Measurements from ENCODE around the gene CES3.
A peak's percentile ranks its signal among the peaks of the same experiment; 100 is the strongest.
"Not testable (repeated sequence)": the region's sequence is repeated elsewhere in the genome, so short reads cannot be mapped to it uniquely, and the experiment has no call there.

Gene CES3

DNA sequence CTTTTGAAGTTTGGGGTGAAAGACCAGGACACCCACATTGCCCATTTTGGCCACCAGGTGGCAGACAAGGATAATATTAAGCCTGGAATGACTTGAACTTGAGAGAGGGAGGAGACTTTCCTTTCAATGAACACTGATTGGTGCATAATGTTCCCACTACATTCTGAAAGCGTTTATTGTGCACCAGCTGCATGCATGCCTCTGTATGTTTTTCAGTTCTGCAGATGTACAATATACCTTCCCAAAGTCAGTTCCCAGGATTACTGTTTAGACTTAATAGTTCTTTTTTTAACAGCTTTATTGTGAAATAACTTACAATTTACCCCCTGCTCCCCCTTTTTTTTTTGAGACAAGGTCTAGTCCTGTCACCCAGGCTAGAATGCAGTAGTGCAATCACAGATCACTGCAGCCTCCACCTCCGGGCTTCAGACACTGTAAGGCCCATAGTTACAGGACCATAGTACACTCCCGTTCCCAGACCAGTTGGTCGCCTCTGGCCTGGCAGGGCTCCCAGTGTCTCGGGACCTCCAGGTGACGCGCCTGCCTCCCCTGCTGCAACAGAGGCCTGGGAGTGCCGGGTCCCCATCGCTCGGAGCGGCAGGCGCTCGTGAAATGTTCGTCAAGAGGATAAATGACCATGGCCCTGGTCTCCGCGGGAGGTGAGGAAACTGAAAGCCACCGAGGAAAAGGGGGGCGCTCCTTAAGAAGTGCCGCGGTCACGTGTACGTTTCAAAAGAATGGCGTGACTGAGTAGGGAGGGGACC is 13.6 kb upstream of the CES3 start:
- peak; percentile 84 for DNase-seq

DNA sequence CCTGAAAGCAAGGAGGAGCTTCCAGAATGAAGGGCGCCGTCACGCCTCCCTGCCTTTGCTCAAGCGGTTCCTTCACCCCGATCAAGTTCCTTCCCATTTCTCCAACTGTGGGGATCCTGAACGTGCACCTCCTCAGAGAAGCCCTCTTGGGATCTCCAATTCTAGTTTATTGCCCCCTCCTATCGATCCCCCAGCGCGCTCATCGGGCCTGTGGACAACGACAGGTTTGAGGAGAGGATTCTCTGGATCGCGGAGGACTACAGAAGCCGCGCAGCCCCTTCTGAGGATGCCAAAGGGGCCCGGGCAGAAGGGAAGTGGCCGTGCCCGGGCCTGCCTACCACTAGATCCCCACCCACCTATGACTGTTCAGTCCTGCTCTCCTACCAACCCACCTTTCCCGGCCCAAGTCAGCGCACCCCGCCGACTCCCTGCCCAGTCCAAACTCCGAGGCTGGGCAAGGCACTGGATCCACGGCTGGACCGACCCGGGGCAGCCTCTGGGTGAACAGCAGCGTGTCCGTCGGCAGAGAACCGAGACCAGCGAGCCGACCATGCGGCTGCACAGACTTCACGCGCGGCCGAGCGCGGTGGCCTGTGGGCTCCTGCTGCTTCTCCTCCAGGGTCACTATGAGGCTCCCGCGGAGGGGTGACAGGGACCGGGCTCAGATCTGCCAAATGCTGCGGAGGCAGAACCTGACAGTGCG is 12.8 kb upstream of the CES3 start:
- peak; percentile 8 for DNase-seq

DNA sequence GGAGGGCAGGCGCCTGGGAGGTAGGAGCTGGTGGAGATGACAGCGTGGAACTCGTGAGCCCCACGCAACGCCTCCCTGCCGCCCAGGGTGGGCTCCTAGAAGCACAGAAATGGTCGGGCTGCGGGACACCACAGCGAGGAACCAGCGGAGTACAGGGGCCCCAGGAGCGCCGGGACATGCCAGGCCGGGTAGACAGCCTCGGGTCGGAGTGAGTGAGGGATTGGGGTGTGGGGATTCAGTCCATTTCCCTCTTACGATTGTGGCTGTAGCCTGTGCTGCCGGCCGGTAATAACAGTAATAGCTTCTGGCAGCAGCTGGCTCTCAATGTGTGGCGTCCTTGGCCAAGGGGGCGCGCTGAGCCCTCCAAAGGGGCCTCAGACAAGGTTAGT is 12.2 kb upstream of the CES3 start:
- DNase-seq: no peak

DNA sequence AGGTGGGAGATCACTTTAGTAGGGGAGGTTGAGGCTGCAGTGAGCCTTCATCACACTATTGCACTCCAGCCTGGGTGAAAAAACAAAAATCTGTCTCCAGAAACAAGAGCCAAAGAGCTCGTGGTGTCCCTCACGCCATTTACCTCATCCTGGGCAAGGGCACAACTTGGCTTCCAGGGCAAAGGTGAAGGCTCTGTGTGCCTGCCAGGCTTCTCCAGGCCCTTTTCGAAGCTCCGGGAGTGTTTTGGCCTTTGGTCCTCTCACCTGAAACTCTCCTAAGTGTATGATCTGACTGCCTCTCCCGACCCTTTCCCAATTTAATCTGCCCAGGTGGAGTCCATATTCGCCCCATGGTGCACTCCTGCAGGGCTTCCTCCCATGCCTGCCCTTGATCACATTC is 11.6 kb upstream of the CES3 start:
- no peak for DNase-seq

DNA sequence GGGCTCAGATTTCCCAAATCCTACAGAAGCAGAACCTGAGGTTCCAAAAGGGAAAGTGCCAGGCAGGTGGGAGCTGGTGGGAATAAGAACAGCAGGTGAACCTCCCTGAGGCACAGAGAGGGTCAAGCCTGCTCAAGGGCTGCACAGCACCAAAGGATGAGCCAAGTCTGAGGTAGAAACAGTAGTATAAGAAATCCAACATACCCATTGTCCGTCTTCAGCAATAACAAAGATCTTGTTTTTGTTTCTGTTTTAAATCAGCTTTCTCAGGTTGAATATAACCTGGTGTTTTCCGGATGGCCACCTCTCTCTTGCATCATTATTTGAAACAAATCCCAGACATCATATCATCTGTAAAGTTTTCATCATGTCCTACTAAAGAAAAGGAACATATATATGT is 10.6 kb upstream of the CES3 start:
- DNase-seq: no peak

DNA sequence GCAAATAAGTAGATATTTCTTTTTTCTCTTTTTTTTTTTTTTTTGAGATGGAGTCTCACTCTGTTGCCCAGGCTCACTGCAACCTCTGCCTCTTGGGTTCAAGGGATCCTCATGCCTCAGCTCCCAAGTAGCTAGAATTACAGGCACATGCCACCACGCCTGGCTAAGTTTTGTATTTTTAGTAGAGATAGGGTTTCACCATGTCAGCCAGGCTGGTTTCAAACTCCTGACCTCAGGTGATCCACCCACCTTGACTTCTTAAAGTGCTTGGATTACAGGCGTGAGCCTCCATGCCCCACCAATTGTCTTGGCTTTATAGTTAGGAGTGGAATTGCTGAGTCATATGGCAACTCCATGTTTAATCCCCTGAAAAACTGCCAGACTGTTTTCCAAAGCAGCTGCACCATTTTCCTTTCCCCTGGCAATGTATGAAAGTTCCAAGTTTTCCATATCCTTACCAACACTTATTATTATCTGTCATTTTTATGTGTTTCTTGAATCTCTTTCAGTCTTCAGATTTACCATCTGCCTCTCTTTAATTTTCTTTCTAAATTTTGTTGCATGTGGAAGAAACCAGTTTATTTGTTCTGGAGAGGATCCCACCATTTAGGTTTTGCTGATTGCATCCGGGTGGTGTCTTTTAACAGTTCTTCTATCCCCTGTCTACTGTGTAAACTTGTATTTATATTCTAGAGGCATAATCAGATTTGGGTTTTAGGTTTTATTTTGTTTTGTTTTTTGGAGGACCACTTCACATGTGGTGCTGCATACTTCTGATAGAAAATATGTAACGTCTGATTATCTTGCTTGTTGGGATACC is 9.9 kb upstream of the CES3 start:
- no peak for DNase-seq

DNA sequence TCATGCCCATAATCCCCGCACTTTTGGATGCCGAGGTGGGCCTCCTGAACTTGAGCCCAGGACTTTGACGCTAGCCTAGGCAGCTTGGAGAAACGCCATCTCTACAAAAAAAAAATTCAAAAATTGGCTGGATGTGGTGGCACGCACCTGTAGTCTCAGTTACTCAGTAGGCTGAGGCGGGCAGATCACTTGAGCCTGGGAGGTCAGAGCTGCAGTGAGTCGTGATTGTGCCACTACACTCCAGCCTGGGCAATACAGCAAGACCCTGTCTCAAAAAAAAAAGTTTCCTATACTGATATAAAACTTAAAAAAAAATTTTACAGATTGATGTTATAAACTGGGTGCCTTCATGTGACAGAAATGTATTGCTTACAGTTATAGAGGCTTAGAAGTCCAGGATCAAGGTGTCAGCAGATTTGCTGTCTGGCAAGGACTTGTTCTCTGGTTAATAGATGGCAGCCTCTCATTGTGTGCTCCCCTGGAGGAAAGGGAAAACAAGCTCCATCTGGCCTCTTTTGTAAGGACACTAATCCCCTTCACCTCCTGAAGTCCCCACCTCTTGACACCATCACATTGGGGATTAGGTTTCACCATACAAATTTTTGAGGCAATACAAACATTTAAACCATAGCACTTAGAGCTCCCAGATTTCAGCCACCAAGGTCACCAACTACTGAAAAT is 8.5 kb upstream of the CES3 start:
- DNase-seq: no peak

DNA sequence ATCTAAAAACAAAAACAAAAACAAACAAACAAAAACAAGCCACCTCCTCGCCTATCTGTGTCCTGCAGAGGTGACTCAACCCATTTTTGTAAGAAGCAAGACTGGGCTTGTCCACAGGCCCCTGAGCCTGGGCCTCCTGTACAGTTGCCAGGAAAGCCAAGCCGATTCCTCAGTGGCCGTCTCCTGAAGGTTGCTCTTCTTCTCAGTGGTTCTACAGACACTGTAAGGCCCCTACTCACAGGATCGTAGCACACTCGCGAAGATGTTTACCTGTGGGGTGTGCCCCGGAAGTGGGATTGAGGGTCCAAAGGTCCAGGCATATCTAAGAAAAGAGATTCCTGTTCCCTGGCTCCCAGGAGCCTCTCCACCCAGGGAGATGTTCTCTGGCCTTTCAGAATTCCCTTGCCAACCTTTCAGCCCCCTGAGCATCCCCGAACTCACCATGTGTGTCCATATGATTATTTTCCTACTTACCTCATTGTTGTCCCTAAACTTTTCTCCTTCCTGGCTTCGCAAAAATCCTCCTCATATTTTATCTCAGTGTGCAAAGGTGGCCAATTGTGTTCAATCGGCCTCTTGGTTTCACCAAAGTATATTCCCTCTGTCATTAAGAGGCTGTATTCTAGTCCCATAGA is 7.5 kb upstream of the CES3 start:
- DNase-seq: no peak

DNA sequence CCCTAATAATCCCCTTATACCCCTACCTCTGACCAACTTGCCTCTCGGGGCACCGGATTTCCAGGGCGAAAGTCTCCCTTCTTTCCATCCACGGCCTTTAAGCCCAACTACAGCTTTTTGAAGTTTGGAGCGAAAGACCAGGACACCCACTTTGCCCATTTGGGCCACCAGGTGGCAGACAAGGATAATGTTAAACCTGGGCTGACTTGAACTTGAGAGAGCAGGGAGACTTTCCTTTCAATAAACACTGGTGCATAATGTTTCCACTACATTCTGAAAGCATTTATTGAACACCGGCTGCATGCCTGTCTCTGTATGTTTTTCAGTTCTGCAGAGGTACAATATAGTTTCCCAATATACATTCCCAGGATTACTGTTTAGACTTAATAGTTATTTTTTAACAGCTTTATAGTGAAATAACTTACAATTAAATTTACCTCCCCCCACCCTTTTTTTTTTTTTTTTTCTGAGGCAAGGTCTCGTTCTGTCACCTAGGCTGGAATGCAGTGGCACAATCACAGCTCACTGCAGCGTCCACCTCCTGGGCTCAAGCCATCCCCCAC is 6.9 kb upstream of the CES3 start:
- peak; percentile 71 for DNase-seq

DNA sequence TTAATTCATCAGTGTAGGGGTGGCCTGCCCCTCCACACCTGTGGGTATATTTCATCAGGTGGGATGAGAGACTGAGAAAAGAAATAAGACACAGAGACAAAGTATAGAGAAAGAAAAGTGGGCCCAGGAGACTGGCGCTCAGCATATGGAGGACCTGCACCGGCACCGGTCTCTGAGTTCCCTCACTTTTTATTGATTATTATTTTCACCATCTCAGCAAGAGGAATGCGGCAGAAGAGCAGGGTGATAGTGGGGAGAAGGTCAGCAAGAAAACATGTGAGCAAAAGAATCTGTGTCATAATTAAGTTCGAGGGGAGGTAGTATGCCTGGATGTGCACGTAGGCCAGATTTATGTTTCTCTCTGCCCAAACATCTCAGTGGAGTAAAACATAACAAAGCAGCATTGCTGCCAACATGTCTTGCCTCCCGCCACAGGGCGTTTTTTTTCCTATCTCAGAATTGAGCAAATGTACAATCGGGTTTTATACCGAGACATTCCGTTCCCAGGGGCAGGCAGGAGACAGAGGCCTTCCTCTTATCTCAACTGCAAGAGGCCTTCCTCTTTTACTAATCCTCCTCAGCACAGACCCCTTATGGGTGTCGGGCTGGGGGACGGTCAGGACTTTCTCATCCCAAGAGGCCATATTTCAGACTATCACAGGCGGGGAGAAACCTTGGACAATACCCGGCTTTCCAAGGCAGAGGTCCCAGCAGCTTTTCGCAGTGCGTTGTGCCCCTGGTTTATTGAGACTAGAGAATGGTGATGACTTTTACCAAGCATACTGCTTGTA is 5.5 kb upstream of the CES3 start:
- not testable (repeated sequence) for DNase-seq

DNA sequence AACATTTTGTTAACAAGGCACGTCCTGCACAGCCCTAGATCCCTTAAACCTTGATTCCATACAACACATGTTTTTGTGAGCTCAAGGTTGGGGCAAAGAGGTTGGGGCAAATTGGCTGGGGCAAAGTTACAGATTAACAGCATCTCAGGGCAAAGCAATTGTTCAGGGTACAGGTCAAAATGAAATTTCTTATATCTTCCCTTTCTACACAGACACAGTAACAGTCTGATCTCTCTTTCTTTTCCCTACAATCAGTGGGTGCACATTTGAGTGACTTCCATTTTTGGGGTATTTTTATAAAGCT is 5.0 kb upstream of the CES3 start:
- DNase-seq: not testable (repeated sequence)

DNA sequence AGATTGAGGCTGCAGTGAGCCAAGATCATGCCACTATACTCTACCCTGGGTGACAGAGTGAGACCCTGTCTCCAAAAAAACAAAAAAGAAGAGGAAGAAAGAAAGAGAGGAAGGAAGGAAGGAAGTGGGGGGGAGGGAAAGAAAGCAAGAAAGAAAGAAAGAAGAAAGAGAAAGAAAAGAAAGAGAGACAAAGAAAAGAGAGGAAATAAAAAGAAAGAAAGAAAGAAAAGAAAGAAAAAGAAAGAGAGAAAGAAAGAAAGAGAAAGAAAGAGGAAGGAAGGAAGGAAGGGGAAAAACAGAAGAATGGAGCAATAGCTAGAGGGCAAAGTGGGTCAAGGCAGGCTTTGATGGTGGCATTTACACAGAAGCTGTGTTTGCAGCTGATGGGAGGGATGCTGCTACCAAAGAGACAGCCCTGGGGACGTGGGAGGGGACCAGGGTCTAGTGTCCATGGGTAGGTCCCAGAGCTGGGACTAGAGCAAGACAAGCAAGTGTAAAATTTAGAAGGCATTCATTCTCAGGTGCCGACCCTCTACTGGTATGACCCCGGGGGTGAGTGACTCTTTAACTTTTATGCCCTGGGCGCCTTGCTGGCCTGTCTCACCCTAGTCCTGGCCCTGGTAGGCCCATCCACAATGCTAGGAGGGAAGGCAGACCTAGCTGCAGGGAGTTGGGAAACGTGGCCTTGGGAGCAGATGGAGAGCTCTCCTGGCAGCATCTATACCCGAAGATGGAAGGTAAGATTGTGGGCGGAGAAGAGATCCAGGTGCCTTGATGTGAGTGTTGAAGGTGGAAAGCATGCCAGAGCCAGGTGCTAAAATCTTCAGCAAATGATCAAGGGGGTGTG is 2.0 kb upstream of the CES3 start:
- DNase-seq: no peak

DNA sequence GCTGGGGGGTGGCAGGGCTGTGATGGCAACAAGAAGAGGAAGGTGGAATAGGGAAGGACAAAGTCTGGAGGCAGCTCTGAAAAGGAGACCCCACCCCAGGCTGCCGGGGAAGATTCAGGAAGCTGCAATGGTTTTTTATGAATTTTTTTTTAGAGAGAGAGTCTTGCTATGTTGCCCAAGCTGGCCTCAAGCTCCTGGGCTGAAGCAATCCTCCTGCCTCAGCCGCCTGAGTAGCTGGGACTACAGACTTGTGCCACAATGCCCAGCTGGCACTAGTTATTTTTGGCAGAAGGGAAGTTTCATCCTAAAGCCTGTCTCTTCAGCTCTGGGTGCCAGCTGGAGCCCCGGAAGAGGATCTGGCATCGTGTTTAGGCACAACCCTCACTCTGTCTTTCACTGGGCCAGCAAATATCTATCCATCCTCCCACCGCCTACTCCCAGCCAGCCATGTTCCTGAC is 1.3 kb upstream of the CES3 start:
- DNase-seq: peak; percentile 51

DNA sequence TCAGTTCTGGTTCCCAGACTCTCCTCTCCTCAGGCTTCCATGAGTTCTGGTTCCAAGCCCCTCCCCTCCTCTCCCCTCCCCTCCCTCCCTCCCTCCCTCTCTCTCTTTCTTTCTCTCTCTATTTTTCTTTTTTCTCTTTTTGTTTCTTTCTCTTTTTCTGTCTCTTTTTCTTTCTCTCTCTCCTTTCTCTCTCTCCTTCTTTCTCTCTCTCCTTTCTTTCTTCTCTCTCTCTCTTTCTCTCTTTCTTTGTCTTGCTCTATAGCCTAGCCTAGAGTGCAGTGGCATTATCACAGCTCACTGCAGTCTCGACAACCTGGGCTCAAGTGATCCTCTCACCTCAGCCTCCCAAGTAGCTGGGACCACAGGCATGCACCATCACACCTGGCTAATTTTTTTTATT is 796 bp upstream of the CES3 start:
- DNase-seq: no peak

DNA sequence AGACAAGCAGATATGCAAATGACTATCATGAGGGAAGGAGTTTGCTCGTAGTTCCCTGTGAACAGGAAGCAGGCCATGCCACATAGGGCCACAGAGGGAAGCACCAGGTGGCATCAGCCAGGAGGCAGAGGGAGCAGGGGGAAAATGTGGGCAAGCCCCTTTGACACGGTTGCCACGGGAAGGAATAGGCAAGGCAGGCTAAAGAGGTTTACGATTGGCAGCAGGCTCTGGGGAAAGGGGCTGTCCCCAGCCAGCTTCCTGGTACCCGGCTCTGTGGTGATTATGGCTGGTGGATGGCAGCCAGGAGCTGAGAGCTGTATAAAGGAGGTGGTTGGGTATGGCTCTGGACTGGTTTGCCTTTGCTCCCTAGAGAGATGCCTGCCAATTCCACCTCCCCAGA is 848 bp downstream of the CES3 start:
- DNase-seq: peak; percentile 40

DNA sequence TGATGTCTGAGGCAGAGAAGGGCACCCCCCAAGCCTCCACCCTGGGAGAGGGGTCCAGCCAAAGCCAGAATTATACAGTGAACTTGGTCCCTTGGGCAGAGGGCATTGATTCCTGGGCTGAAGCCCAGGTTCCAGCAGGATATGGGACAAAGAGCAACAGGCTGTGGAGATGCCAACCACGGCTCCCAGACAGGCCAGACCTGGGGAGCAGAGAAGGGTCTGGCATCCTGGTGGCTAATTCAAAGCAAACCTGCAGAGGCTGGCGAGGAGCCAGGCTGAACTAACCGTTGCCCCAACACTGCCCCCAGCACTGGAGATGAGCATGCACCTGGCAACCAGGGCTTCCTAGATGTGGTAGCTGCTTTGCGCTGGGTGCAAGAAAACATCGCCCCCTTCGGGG is 3.0 kb downstream of the CES3 start:
- DNase-seq: no peak

DNA sequence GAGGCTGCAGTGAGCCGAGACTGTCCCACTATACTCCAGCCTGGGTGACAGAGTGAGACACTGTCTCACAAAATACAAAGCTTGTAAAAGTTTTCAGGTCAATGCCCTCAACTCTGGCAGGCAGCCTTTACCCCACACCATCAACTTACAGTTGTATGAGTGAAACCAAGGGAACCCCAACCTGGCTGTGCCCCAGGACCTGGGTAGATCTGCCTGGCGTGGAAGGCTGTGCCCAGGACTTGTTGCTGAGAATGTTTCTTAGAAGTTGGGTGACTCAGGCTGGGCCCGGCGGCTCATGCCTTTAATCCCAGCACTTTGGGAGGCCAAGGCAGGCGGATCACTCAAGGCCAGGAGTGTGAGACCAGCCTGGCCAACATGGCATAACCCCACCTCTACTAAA is 7.8 kb downstream of the CES3 start:
- no peak for DNase-seq

DNA sequence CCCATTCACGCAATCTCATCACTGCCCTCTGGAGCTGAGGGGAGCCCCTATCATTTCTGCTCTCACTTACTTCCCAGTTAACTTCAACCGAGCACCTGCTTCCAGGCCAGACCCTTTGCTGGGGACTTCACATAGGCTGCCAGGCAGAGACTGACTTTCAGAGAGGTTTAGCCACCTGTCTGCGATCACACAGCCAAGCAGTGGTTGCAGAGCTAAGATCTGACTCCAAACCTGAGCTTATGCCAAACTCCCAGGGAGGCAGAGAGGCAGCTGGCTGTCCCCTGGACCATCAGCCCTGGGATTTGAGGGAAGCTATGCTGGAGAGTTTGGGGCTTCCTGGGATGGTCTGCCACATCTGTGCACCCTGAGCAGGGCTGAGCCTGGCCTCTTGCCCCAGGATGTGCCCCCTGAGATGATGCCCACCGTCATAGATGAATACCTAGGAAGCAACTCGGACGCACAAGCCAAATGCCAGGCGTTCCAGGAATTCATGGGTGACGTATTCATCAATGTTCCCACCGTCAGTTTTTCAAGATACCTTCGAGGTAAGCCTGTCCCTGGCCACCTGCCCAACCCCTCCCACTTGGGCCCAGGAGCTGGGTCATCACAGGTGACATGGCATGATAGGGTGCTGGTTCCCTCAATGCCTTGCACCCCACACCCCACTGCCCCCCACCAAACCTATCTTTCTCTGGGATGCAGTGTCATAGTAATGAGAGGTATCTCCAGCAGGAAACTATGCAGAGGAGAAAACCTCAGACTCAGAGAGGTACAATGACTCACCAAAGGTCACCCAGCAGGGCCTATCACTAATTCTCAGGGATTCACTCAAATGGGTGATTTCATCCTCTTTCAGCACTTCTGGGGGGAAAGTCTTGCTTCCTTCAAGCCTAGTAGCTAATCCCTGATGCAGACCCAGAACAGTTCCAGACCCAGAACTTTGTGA is 10.0 kb downstream of the CES3 start:
- no peak for DNase-seq

DNA sequence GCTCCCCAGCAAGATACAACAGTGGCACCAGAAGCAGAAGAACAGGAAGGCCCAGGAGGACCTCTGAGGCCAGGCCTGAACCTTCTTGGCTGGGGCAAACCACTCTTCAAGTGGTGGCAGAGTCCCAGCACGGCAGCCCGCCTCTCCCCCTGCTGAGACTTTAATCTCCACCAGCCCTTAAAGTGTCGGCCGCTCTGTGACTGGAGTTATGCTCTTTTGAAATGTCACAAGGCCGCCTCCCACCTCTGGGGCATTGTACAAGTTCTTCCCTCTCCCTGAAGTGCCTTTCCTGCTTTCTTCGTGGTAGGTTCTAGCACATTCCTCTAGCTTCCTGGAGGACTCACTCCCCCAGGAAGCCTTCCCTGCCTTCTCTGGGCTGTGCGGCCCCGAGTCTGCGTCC is 11.9 kb downstream of the CES3 start:
- no peak for DNase-seq

DNA sequence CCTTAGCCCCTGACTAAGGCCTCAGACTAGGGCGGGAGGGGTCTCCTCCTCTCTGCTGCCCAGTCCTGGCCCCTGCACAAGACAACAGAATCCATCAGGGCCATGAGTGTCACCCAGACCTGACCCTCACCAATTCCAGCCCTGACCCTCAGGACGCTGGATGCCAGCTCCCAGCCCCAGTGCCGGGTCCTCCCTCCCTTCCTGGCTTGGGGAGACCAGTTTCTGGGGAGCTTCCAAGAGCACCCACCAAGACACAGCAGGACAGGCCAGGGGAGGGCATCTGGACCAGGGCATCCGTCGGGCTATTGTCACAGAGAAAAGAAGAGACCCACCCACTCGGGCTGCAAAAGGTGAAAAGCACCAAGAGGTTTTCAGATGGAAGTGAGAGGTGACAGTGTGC is 12.7 kb downstream of the CES3 start:
- DNase-seq: no peak
